ENCODE data around the gene LAMA2.

Gene LAMA2

GRCh38 chr6:128979071-128979470 lies 96.1 kb downstream of the LAMA2 start:
- DNase-seq (ENCODE audit: extremely low spot score), result no peak
- CTCF ChIA-PET, result no interaction called here
- no peak for TF ChIP-seq FOXK2 (IDR thresholded peaks at IDR 0.05)
- no peak for TF ChIP-seq PKNOX1 (IDR thresholded peaks at IDR 0.05)
- no peak for TF ChIP-seq LEF1 (IDR thresholded peaks at IDR 0.05; ENCODE audit: borderline replicate concordance)
- no peak for TF ChIP-seq ELF4 (IDR thresholded peaks at IDR 0.05)
- TF ChIP-seq L3MBTL2 (conservative IDR thresholded peaks at IDR 0.05), result no peak
- TF ChIP-seq FOXM1 (IDR thresholded peaks at IDR 0.05; ENCODE audit: borderline replicate concordance), result no peak
- no peak for TF ChIP-seq FOXA1 (IDR thresholded peaks at IDR 0.05)
- no peak for TF ChIP-seq TARDBP (IDR thresholded peaks at IDR 0.05)
- no peak for TF ChIP-seq NFRKB (IDR thresholded peaks at IDR 0.05)
- no peak for TF ChIP-seq CTBP1 (IDR thresholded peaks at IDR 0.05; ENCODE audit: borderline replicate concordance)
- TF ChIP-seq ARNT (IDR thresholded peaks at IDR 0.05), result no peak
- no peak for TF ChIP-seq HDGF (IDR thresholded peaks at IDR 0.05; ENCODE audit: borderline replicate concordance)
- no peak for TF ChIP-seq BHLHE40 (IDR thresholded peaks at IDR 0.05; ENCODE audit: borderline replicate concordance)
- TF ChIP-seq SP1 (IDR thresholded peaks at IDR 0.05), result no peak
- TF ChIP-seq SUZ12 (IDR thresholded peaks at IDR 0.05), result no peak
- no peak for TF ChIP-seq ZNF384 (IDR thresholded peaks at IDR 0.05)
- POLR2A ChIA-PET, result no interaction called here

- ChIA-PET POLR2A (no interaction called here), CTCF (no interaction called here)
- DNase-seq (ENCODE audit: extremely low spot score), result no peak
- no peak for TF ChIP-seq SP1 (IDR thresholded peaks at IDR 0.05)
- no peak for TF ChIP-seq NFRKB (IDR thresholded peaks at IDR 0.05)
These were observed 98.8 kb downstream of the LAMA2 start for GRCh38 chr6:128981716-128982115.

- ChIA-PET POLR2A (no interaction called here), CTCF (no interaction called here)
- no peak for DNase-seq (ENCODE audit: extremely low spot score)
- TF ChIP-seq FOXK2 (IDR thresholded peaks at IDR 0.05) (no peak), BHLHE40 (IDR thresholded peaks at IDR 0.05; ENCODE audit: borderline replicate concordance) (no peak), FOXA1 (IDR thresholded peaks at IDR 0.05) (no peak), FOXM1 (IDR thresholded peaks at IDR 0.05; ENCODE audit: borderline replicate concordance) (no peak), SP1 (IDR thresholded peaks at IDR 0.05) (no peak)
These were observed 107.4 kb downstream of the LAMA2 start for GRCh38 chr6:128990360-128990759.

GRCh38 chr6:128990915-128991314 lies 108.0 kb downstream of the LAMA2 start:
- TF ChIP-seq FOXM1 (IDR thresholded peaks at IDR 0.05; ENCODE audit: borderline replicate concordance), result no peak
- TF ChIP-seq PKNOX1 (IDR thresholded peaks at IDR 0.05), result no peak
- TF ChIP-seq FOXA1 (IDR thresholded peaks at IDR 0.05), result no peak
- no peak for TF ChIP-seq ELF4 (IDR thresholded peaks at IDR 0.05)
- ChIA-PET POLR2A (no interaction called here), CTCF (no interaction called here)
- no peak for DNase-seq (ENCODE audit: extremely low spot score)

GRCh38 chr6:128993166-128993565 lies 110.2 kb downstream of the LAMA2 start:
- POLR2A ChIA-PET, result no interaction called here
- no peak for DNase-seq (ENCODE audit: extremely low spot score)
- CTCF ChIA-PET, result no interaction called here
- TF ChIP-seq FOXK2 (IDR thresholded peaks at IDR 0.05) (no peak), HDGF (IDR thresholded peaks at IDR 0.05; ENCODE audit: borderline replicate concordance) (no peak), ELF4 (IDR thresholded peaks at IDR 0.05) (no peak), TARDBP (IDR thresholded peaks at IDR 0.05) (no peak), FOXA1 (IDR thresholded peaks at IDR 0.05) (no peak), ARNT (IDR thresholded peaks at IDR 0.05) (no peak)

- CTCF ChIA-PET, result no interaction called here
- POLR2A ChIA-PET, result no interaction called here
- TF ChIP-seq ARNT (IDR thresholded peaks at IDR 0.05), result no peak
- no peak for TF ChIP-seq LEF1 (IDR thresholded peaks at IDR 0.05; ENCODE audit: borderline replicate concordance)
- no peak for TF ChIP-seq BHLHE40 (IDR thresholded peaks at IDR 0.05; ENCODE audit: borderline replicate concordance)
- TF ChIP-seq HDGF (IDR thresholded peaks at IDR 0.05; ENCODE audit: borderline replicate concordance), result no peak
- no peak for TF ChIP-seq ELF4 (IDR thresholded peaks at IDR 0.05)
- no peak for TF ChIP-seq NFRKB (IDR thresholded peaks at IDR 0.05)
- no peak for TF ChIP-seq CTBP1 (IDR thresholded peaks at IDR 0.05; ENCODE audit: borderline replicate concordance)
- no peak for TF ChIP-seq FOXM1 (IDR thresholded peaks at IDR 0.05; ENCODE audit: borderline replicate concordance)
- TF ChIP-seq SUZ12 (IDR thresholded peaks at IDR 0.05), result no peak
- no peak for TF ChIP-seq FOXA1 (IDR thresholded peaks at IDR 0.05)
- TF ChIP-seq SP1 (IDR thresholded peaks at IDR 0.05), result no peak
- no peak for TF ChIP-seq PKNOX1 (IDR thresholded peaks at IDR 0.05)
- TF ChIP-seq FOXK2 (IDR thresholded peaks at IDR 0.05), result no peak
- TF ChIP-seq ZNF384 (IDR thresholded peaks at IDR 0.05), result no peak
- no peak for DNase-seq (ENCODE audit: extremely low spot score)
These were observed 114.9 kb downstream of the LAMA2 start for GRCh38 chr6:128997880-128998279.

- no peak for DNase-seq (ENCODE audit: extremely low spot score)
- POLR2A ChIA-PET, result no interaction called here
- CTCF ChIA-PET, result no interaction called here
- TF ChIP-seq CTBP1 (IDR thresholded peaks at IDR 0.05; ENCODE audit: borderline replicate concordance) (no peak), NFRKB (IDR thresholded peaks at IDR 0.05) (no peak), SUZ12 (IDR thresholded peaks at IDR 0.05) (no peak), HDGF (IDR thresholded peaks at IDR 0.05; ENCODE audit: borderline replicate concordance) (no peak), FOXM1 (IDR thresholded peaks at IDR 0.05; ENCODE audit: borderline replicate concordance) (no peak), ZNF384 (IDR thresholded peaks at IDR 0.05) (no peak), FOXA1 (IDR thresholded peaks at IDR 0.05) (no peak), ELF4 (IDR thresholded peaks at IDR 0.05) (no peak), ARNT (IDR thresholded peaks at IDR 0.05) (no peak), LEF1 (IDR thresholded peaks at IDR 0.05; ENCODE audit: borderline replicate concordance) (no peak), BHLHE40 (IDR thresholded peaks at IDR 0.05; ENCODE audit: borderline replicate concordance) (no peak), SP1 (IDR thresholded peaks at IDR 0.05) (no peak), PKNOX1 (IDR thresholded peaks at IDR 0.05) (no peak), TARDBP (IDR thresholded peaks at IDR 0.05) (no peak), L3MBTL2 (conservative IDR thresholded peaks at IDR 0.05) (no peak)
These were observed 124.0 kb downstream of the LAMA2 start for GRCh38 chr6:129006724-129007514.
